ENCODE results near the gene KAT6B. TPM values are rescaled to one million over a fixed set of nuclear protein-coding genes. Genes with fewer than 3 reads are reported as not detected.
A peak's percentile ranks its signal among the peaks of the same experiment; 100 is the strongest.

KAT6B gene
- total and polyA plus RNA-seq, 2 of the 8 experiments (the other 6 are each of a cell fraction or from before 2014, with no cell fraction given) = 7.3 to 30.8 TPM

DNA sequence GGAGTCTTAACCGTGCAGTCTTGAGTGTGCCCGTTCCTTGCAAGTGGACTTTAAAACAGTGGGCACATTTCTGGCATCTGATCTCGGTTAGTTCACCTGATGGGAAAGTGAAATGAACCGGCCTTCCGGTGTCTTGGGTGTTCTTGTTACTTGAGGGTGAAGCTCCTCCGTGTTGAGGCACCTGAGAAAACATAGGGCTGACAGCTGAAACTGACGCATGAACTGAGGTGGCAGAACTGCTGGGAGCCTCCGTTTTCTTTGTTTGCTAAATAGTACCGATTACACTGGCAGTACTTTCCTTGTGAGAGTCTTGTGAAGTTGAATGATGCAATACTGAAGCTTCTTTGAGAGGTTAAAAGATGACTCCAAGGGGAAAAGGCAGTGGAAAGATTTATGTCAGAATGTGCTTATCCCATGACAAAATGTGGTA is 222.3 kb downstream of the KAT6B start:
- Histone ChIP-seq H3K79me1 (ENCODE audit: low read depth, low read length) (no peaks in the 10 kb centered on the region), H3K79me2 (ENCODE audit: control insufficient read depth in 1 of 2, insufficient read depth in 2 of 2, low read length in 2 of 2) (no peaks in the 10 kb centered on the region), H3K4me1 (replicated peaks in 1 of 4; ENCODE audit: control insufficient read depth in 3 of 4, insufficient read depth in 4 of 4, low read length in 3 of 4) (no peaks in the 10 kb centered on the region; a peak in 2 of 7 replicates), H4K91ac (replicated peaks; ENCODE audit: insufficient read length, low read length) (no peak overlapping the region), H3K23me2 (ENCODE audit: low read depth, low read length) (no peaks in the 10 kb centered on the region), H2BK20ac (ENCODE audit: low read length) (no peak overlapping the region), H4K5ac (ENCODE audit: insufficient read length, low read depth, low read length) (no peak overlapping the region), H2AK5ac (ENCODE audit: low read depth, low read length) (no peak overlapping the region), H3K18ac (ENCODE audit: extremely low read depth, low read length) (no peak overlapping the region; the same call in 1 of the 2 replicates), H3K9ac (replicated peaks in 1 of 4; ENCODE audit: extremely low read depth in 1 of 4, low read depth in 3 of 4, low read length in 3 of 4) (no peak overlapping the region), H3K27ac (ENCODE audit: low read depth, low read length) (no peak overlapping the region), H3K36me3 (ENCODE audit: control insufficient read depth in 2 of 4, insufficient read depth in 4 of 4, low read length in 3 of 4) (no peaks in the 10 kb centered on the region), H3K14ac (ENCODE audit: insufficient read length) (no peak overlapping the region), H4K20me1 (replicated peaks in 1 of 2; ENCODE audit: control insufficient read depth in 1 of 2, insufficient read depth in 2 of 2, low read length in 2 of 2) (no peaks in the 10 kb centered on the region), H2BK120ac (replicated peaks; ENCODE audit: low read depth, low read length) (no peak overlapping the region), H2BK15ac (ENCODE audit: low read length) (no peak overlapping the region), H3K23ac (ENCODE audit: insufficient read length) (no peak overlapping the region), H3K4me2 (ENCODE audit: insufficient read depth in 1 of 2, low read depth in 2 of 2, low read length in 2 of 2) (no peak overlapping the region), H3K27me3 (replicated peaks in 1 of 4; ENCODE audit: control insufficient read depth in 3 of 4, extremely low read depth in 1 of 4, insufficient read depth in 3 of 4, low read length in 3 of 4) (no peaks in the 10 kb centered on the region), H3K4ac (replicated peaks; ENCODE audit: insufficient read length, low read depth, low read length) (no peak overlapping the region), H3K9me3 (ENCODE audit: insufficient read depth in 2 of 2, low read depth in 1 of 2, low read length in 1 of 2) (no peaks in the 10 kb centered on the region), H2BK5ac (ENCODE audit: low read depth, low read length) (no peak overlapping the region), H3K4me3 (ENCODE audit: extremely low read depth in 1 of 4, insufficient read depth in 2 of 4, low read depth in 3 of 4, low read length in 4 of 4) (no peak overlapping the region), H4K8ac (ENCODE audit: extremely low read depth, insufficient read depth, low read length) (peak overlapping the region; percentile 71; the same call in 1 of the 2 replicates), H2BK12ac (ENCODE audit: low read depth, low read length) (no peak overlapping the region), H3K56ac (replicated peaks; ENCODE audit: insufficient read length, low read depth, low read length) (no peak overlapping the region), H2AFZ (ENCODE audit: low read length) (peak overlapping the region; percentile 69; the same call in 1 of the 2 replicates)
- peak; percentile 62; the same call in 1 of the 2 replicates for TF ChIP-seq CEBPB (IDR thresholded peaks at IDR 0.05; ENCODE audit: low read depth, low read length)
- no peak for TF ChIP-seq CREB1 (IDR thresholded peaks at IDR 0.05)
- TF ChIP-seq EP300 (IDR thresholded peaks at IDR 0.05; ENCODE audit: borderline replicate concordance in 1 of 2, low read depth in 2 of 2, low read length in 2 of 2) = no peak
- TF ChIP-seq, protein P1, sequence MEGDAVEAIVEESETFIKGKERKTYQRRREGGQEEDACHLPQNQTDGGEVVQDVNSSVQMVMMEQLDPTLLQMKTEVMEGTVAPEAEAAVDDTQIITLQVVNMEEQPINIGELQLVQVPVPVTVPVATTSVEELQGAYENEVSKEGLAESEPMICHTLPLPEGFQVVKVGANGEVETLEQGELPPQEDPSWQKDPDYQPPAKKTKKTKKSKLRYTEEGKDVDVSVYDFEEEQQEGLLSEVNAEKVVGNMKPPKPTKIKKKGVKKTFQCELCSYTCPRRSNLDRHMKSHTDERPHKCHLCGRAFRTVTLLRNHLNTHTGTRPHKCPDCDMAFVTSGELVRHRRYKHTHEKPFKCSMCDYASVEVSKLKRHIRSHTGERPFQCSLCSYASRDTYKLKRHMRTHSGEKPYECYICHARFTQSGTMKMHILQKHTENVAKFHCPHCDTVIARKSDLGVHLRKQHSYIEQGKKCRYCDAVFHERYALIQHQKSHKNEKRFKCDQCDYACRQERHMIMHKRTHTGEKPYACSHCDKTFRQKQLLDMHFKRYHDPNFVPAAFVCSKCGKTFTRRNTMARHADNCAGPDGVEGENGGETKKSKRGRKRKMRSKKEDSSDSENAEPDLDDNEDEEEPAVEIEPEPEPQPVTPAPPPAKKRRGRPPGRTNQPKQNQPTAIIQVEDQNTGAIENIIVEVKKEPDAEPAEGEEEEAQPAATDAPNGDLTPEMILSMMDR (IDR thresholded peaks at IDR 0.05; ENCODE audit: control extremely low read depth in 1 of 3, insufficient read depth in 1 of 3, low read depth in 1 of 3, low read length in 3 of 3) = no peak
- 95% methylated on average over 9 of the region's 9 CpGs; no CpG with 5 or more reads in 1 of the 2 experiments for WGBS, 2 experiments (ENCODE audit: extremely low coverage in 1 of 2, insufficient coverage in 1 of 2, insufficient read length in 1 of 2, insufficient replicate concordance in 2 of 2, low coverage in 1 of 2, low lambda C conversion rate in 2 of 2, missing lambda C conversion rate in 1 of 2)
- FAIRE-seq = no peak
- ChIA-PET CTCF (ENCODE audit: partially characterized antibody) (no interaction called here), POLR2A (ENCODE audit: partially characterized antibody) (no interaction called here)
- no peak for DNase-seq (ENCODE audit: low read depth in 1 of 2, low spot score in 2 of 2)

Measured in H1 (cell line).